Natural killer cell (primary cell): ENCODE data around the gene AQP9. TPM values are rescaled to one million over a fixed set of nuclear protein-coding genes. Genes with fewer than 3 reads are reported as not detected.
"Not testable (repeated sequence)": the region's sequence is repeated elsewhere in the genome, so short reads cannot be mapped to it uniquely, and the experiment has no call there.

Experiments used
- ATAC-seq, 3 donors: fragments of 150-1000 bp in 2 of 3; fragments of 200-7000 bp in 1 of 3; cut with Tn5 transposase; 1 replicate in 1 of 3; 2 replicates in 2 of 3; pipeline ENCODE4 v1.10.0; 2021; ENCODE audit warnings: mild to moderate bottlenecking in 2 of 3, moderate library complexity in 2 of 3
- DNase-seq, 2 donors: peaks; one replicate each; pipeline versions ENCODE4 v3.0.0 to v3.0.0-alpha.2; 2013 to 2021; ENCODE audit warnings: mixed read lengths in 1 of 2
- H3K27ac ChIP-seq: one replicate; pipeline ENCODE4 v1.5.1; 2013; ENCODE audit warnings: mild to moderate bottlenecking, low read length
- H3K27me3 ChIP-seq: one replicate; pipeline ENCODE4 v1.6.1; 2013; ENCODE audit warnings: low read length; ENCODE audit not compliant: control insufficient read depth, insufficient read depth
- H3K36me3 ChIP-seq: one replicate; pipeline ENCODE4 v1.6.1; 2013; ENCODE audit warnings: low read length; ENCODE audit not compliant: control insufficient read depth, insufficient read depth
- H3K4me1 ChIP-seq: one replicate; pipeline ENCODE4 v1.6.1; 2013; ENCODE audit warnings: low read length; ENCODE audit not compliant: control insufficient read depth, insufficient read depth
- H3K4me3 ChIP-seq: one replicate; pipeline ENCODE4 v1.5.1; 2013; ENCODE audit warnings: low read length
- H3K9me3 ChIP-seq: one replicate; pipeline ENCODE4 v1.6.1; 2013; ENCODE audit warnings: low read length; ENCODE audit not compliant: control insufficient read depth, insufficient read depth
- H3K27ac Mint-ChIP-seq, 2 donors: one replicate each; pipeline ENCODE4 v1.8.0; 2022; ENCODE audit warnings: mild to moderate bottlenecking in 2 of 2, mixed read lengths in 2 of 2, moderate library complexity in 1 of 2
- H3K27me3 Mint-ChIP-seq, 2 donors: one replicate each; pipeline ENCODE4 v1.8.0; 2022; ENCODE audit warnings: low read depth in 2 of 2, mixed read lengths in 2 of 2
- H3K36me3 Mint-ChIP-seq: one replicate; pipeline ENCODE4 v1.8.0; 2022; ENCODE audit warnings: mixed read lengths
- H3K4me1 Mint-ChIP-seq, 2 donors: one replicate each; pipeline ENCODE4 v1.8.0; 2022; ENCODE audit warnings: mixed read lengths in 2 of 2
- H3K4me3 Mint-ChIP-seq: one replicate; pipeline ENCODE4 v1.8.0; 2022; ENCODE audit warnings: mild to moderate bottlenecking, moderate library complexity, mixed read lengths
- H3K9me3 Mint-ChIP-seq, 2 donors: one replicate each; pipeline ENCODE4 v1.8.0; 2022; ENCODE audit warnings: mixed read lengths in 2 of 2
- WGBS: methylation state at CpG from one replicate; pipeline ENCODE4 v1.1.7; 2013; ENCODE audit warnings: missing lambda C conversion rate; ENCODE audit not compliant: insufficient coverage; 5-methylcytosine and 5-hydroxymethylcytosine counted together
- intact Hi-C: fragments of 100-400 bp; cut with micrococcal nuclease; formaldehyde crosslinking; loops from one replicate; pipeline ENCODE4 v1.14.2; 2022
- total RNA-seq, 4 donors: library from RNA; stranded (reverse); fragments of 120-200 nt in 1 of 4; gene quantifications; one replicate each; pipeline versions ENCODE4 v1.2.3 to v1.2.4, GENCODE V29; 2013 to 2022
- TF ChIP-seq, protein P1 (sequence below): fragments of 200-600 bp; IDR thresholded peaks from one replicate; pipeline ENCODE4 v1.8.0; 2022; ENCODE audit warnings: antibody characterized with exemption

The AQP9 gene
- total RNA-seq, 3 donors from 2014 or later (not counting 1 experiment from before 2014, with no cell fraction given) = 2.4 to 19.7 (median 2.8) TPM

DNA sequence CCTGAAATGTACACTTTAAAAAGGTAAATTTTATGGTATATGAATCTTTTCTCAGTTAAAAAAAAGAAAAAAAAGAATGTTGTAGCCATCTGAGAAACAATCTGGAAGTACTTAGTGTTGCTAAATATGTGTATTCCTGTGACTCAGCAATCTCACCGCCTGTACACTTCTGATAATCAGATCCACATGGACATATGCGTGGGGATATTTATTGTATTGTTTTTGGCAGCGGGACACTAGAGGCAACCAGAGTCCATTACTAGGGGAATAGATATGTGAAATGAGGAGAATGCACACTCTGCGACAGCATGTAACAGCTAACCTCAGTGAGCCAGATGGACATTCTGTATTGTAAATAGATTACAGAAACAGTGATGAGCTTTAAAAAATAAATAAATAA lies 65.4 kb downstream of the AQP9 start:
- Histone ChIP-seq H3K4me3 (no peak overlapping the region), H3K27ac (no peak overlapping the region), H3K36me3 (no peaks in the 10 kb centered on the region), H3K4me1 (no peaks in the 10 kb centered on the region), H3K9me3 (no peaks in the 10 kb centered on the region), H3K27me3 (no peaks in the 10 kb centered on the region)
- WGBS = 36% methylated on average over 3 of the region's 4 CpGs
- no peaks in the 10 kb centered on the region for H3K4me1 Mint-ChIP-seq
- DNase-seq = no peak
- no peaks in the 10 kb centered on the region for H3K9me3 Mint-ChIP-seq
- H3K36me3 Mint-ChIP-seq = no peaks in the 10 kb centered on the region
- peaks cover 8 to 14% of the 10 kb centered on the region in 2 donors for H3K27me3 Mint-ChIP-seq
- H3K27ac Mint-ChIP-seq = no peak overlapping the region
- no peak overlapping the region for H3K4me3 Mint-ChIP-seq
- TF ChIP-seq, protein P1, sequence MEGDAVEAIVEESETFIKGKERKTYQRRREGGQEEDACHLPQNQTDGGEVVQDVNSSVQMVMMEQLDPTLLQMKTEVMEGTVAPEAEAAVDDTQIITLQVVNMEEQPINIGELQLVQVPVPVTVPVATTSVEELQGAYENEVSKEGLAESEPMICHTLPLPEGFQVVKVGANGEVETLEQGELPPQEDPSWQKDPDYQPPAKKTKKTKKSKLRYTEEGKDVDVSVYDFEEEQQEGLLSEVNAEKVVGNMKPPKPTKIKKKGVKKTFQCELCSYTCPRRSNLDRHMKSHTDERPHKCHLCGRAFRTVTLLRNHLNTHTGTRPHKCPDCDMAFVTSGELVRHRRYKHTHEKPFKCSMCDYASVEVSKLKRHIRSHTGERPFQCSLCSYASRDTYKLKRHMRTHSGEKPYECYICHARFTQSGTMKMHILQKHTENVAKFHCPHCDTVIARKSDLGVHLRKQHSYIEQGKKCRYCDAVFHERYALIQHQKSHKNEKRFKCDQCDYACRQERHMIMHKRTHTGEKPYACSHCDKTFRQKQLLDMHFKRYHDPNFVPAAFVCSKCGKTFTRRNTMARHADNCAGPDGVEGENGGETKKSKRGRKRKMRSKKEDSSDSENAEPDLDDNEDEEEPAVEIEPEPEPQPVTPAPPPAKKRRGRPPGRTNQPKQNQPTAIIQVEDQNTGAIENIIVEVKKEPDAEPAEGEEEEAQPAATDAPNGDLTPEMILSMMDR = no peak
- ATAC-seq = no peak
- intact Hi-C loops = no loop called here

DNA sequence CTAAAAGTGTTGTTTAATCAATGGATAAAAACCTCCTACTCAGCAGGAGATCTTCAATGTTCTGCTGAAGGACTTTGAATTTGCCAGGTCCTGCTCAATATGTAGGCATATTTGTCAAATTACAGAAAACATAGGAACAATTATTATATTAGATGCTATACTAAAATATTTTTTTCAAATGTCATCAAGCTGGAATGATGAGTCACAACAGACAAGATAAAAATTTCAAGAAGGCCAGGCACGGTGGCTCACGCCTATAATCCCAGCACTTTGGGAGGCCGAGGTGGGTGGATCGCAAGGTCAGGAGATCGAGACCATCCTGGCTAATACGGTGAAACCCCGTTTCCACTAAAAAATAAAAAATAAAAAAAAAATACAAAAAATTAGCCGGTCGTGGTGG lies 68.0 kb downstream of the AQP9 start:
- DNase-seq = no peak
- intact Hi-C loops = no loop called here

DNA sequence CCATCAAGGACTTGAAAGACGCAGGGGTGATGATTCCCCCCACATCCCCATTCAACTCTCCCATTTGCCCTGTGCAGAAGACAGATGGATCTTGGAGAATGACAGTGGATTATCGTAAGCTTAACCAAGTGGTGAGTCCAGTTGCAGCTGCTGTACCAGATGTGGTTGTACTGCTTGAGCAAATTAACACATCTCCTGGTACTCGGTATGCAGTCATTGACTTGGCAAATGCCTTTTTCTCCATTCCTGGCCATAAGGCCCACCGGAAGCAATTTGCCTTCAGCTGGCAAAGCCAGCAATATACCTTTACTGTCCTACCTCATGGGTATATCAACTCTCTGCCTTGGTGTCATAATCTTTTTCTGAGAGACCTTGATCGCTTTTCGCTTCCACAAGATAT lies 70.0 kb downstream of the AQP9 start:
- H3K4me3 Mint-ChIP-seq, DNase-seq, H3K9me3 Mint-ChIP-seq, H3K36me3 ChIP-seq, H3K4me3 ChIP-seq, H3K4me1 ChIP-seq, ATAC-seq, H3K27me3 ChIP-seq, H3K36me3 Mint-ChIP-seq, H3K27ac ChIP-seq, intact Hi-C loops, H3K9me3 ChIP-seq, H3K27me3 Mint-ChIP-seq: not testable (repeated sequence)
- peaks cover 7 to 10% of the 10 kb centered on the region in 2 donors for H3K4me1 Mint-ChIP-seq
- 99% methylated on average over 6 of the region's 6 CpGs for WGBS
- peak overlapping the region; percentile 63 to 65 for H3K27ac Mint-ChIP-seq

More for the DNA sequence above, 68.0 kb downstream of the AQP9 start:
- Mint-ChIP-seq H3K4me1 (peaks cover 7 to 10% of the 10 kb centered on the region in 2 donors), H3K27ac (no peak overlapping the region), H3K27me3 (peaks cover 4 to 9% of the 10 kb centered on the region in 2 donors), H3K36me3 (no peaks in the 10 kb centered on the region), H3K4me3 (no peak overlapping the region), H3K9me3 (no peaks in the 10 kb centered on the region)
- no peak overlapping the region for H3K4me3 ChIP-seq
- no peak overlapping the region for H3K27ac ChIP-seq
- TF ChIP-seq, protein P1 = no peak
- peaks cover 5% of the 10 kb centered on the region for H3K4me1 ChIP-seq
- no peaks in the 10 kb centered on the region for H3K27me3 ChIP-seq
- no peaks in the 10 kb centered on the region for H3K9me3 ChIP-seq
- WGBS = 93% methylated on average over 9 of the region's 9 CpGs
- no peak for ATAC-seq
- no peaks in the 10 kb centered on the region for H3K36me3 ChIP-seq

DNA sequence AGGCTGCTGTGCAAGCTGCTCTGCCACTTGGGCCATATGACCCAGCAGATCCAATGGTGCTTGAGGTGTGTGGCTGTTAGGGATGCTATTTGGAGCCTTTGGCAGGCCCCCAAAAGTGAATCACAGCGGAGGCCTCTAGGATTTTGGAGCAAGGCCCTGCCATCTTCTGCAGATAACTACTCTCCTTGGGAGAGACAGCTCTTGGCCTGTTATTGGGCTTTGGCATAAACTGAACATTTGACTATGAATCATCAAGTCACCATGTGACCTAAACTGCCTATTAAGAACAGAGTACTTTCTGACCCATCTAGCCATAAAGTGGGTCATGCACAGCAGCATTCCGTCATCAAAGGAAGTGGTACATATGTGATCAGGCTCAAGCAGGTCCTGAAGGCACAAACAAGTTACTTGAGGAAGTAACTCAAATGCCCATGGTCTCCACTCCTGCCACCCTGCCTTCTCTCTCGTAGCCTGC lies 70.9 kb downstream of the AQP9 start:
- peak overlapping the region; percentile 37 for H3K27ac ChIP-seq
- H3K27me3 Mint-ChIP-seq, H3K9me3 ChIP-seq, H3K27me3 ChIP-seq, H3K4me1 ChIP-seq, H3K9me3 Mint-ChIP-seq, H3K4me3 Mint-ChIP-seq, H3K36me3 Mint-ChIP-seq, H3K36me3 ChIP-seq, H3K4me3 ChIP-seq, intact Hi-C loops: not testable (repeated sequence)
- DNase-seq (peak; percentile 23 to 57), ATAC-seq (peak; percentile 63 to 94 (median 89))
- 72% methylated on average over 3 of the region's 3 CpGs for WGBS
- H3K4me1 Mint-ChIP-seq = peaks cover 7 to 10% of the 10 kb centered on the region in 2 donors
- peak overlapping the region; percentile 63 to 65 for H3K27ac Mint-ChIP-seq

DNA sequence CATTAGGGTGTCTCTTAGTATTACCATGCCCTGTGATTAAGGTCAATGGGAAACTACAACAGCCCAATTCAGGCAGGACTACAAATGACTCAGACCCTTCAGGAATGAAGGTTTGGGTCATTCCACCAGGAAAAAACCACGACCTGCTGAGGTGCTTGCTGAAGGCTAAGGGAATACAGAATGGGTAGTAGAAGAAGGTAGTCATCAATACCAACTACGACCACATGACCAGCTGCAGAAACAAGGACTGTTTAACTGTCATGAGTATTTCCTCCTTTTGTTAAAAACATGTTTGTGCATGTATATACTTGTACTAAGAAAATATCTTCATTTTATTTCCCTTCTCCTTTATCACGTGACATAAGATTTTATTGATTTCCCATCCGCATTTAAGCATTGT lies 71.8 kb downstream of the AQP9 start:
- H3K4me3 Mint-ChIP-seq, H3K27me3 Mint-ChIP-seq, H3K27me3 ChIP-seq, H3K4me3 ChIP-seq, intact Hi-C loops, H3K9me3 Mint-ChIP-seq, H3K9me3 ChIP-seq, ATAC-seq, H3K27ac ChIP-seq, DNase-seq, H3K36me3 Mint-ChIP-seq, H3K36me3 ChIP-seq, H3K4me1 ChIP-seq: not testable (repeated sequence)
- Mint-ChIP-seq H3K4me1 (peaks cover 10% of the 10 kb centered on the region in 2 donors), H3K27ac (peak overlapping the region; percentile 63 to 65)
- WGBS = 67% methylated on average over 2 of the region's 4 CpGs
